DMS114 treated with DMSO at 0.1 percent for 48 hours (cell line): ENCODE data around the gene NXPH1.

Experiments used
- DNase-seq: peaks from one replicate; lab custom pipeline; 2025; ENCODE audit not compliant: unreplicated experiment; lab: John Stamatoyannopoulos, UW

NXPH1 gene

GRCh38 chr7:8491544-8492489 is 58.4 kb downstream of the NXPH1 start:
- DNase-seq: no peak

GRCh38 chr7:8499128-8499527 is 65.7 kb downstream of the NXPH1 start:
- no peak for DNase-seq

- no peak for DNase-seq
Observed at GRCh38 chr7:8500286-8500685, 66.9 kb downstream of the NXPH1 start.

- DNase-seq: no peak
Observed at GRCh38 chr7:8507566-8507965, 74.2 kb downstream of the NXPH1 start.

- no peak for DNase-seq
Observed at GRCh38 chr7:8509621-8510020, 76.2 kb downstream of the NXPH1 start.

- no peak for DNase-seq
Observed at GRCh38 chr7:8511855-8512254, 78.4 kb downstream of the NXPH1 start.

- DNase-seq: no peak
Observed at GRCh38 chr7:8514781-8515519, 81.5 kb downstream of the NXPH1 start.

GRCh38 chr7:8515640-8516185 is 82.3 kb downstream of the NXPH1 start:
- no peak for DNase-seq

- DNase-seq: no peak
Observed at GRCh38 chr7:8516976-8517375, 83.6 kb downstream of the NXPH1 start.

- DNase-seq: no peak
Observed at GRCh38 chr7:8528311-8528710, 94.9 kb downstream of the NXPH1 start.

- DNase-seq: no peak
Observed at GRCh38 chr7:8531991-8532515, 98.6 kb downstream of the NXPH1 start.

GRCh38 chr7:8536431-8536830 is 103.0 kb downstream of the NXPH1 start:
- no peak for DNase-seq

- no peak for DNase-seq
Observed at GRCh38 chr7:8549046-8549445, 115.6 kb downstream of the NXPH1 start.

- no peak for DNase-seq
Observed at GRCh38 chr7:8560501-8560900, 127.1 kb downstream of the NXPH1 start.

- no peak for DNase-seq
Observed at GRCh38 chr7:8561449-8561848, 128.0 kb downstream of the NXPH1 start.

- no peak for DNase-seq
Observed at GRCh38 chr7:8564281-8564680, 130.9 kb downstream of the NXPH1 start.

GRCh38 chr7:8566016-8566415 is 132.6 kb downstream of the NXPH1 start:
- DNase-seq: no peak

- no peak for DNase-seq
Observed at GRCh38 chr7:8567626-8568025, 134.2 kb downstream of the NXPH1 start.

GRCh38 chr7:8579661-8580194 is 146.3 kb downstream of the NXPH1 start:
- no peak for DNase-seq

- DNase-seq: no peak
Observed at GRCh38 chr7:8581842-8582241, 148.4 kb downstream of the NXPH1 start.

- no peak for DNase-seq
Observed at GRCh38 chr7:8582728-8583127, 149.3 kb downstream of the NXPH1 start.
